HCT116 (cell line): ENCODE measurements around the gene TNFRSF1A.

Source experiments
- CBX3 ChIP-seq: IDR thresholded peaks from 2 replicates; pipeline ENCODE4 v1.6.1; 2012; ENCODE audit warnings: low read depth
- CEBPB ChIP-seq: IDR thresholded peaks from 2 replicates; pipeline ENCODE4 v1.6.1; 2012; ENCODE audit warnings: low read depth
- CTCF ChIP-seq, 3 experiments: fragments of 200-600 bp in 1 of 3; sonication (generic) in 1 of 3; IDR thresholded peaks in 2 of 3; conservative IDR thresholded peaks in 1 of 3; 2 replicates each; pipeline ENCODE4 v1.5.1; 2012 to 2017; ENCODE audit warnings: low read depth in 2 of 3, low read length in 2 of 3, antibody characterized with exemption in 1 of 3, borderline replicate concordance in 1 of 3, control low read depth in 1 of 3, mild to moderate bottlenecking in 1 of 3, mixed read lengths in 1 of 3, mixed run types in 1 of 3, moderate library complexity in 1 of 3; ENCODE audit not compliant: insufficient read depth in 1 of 3
- EGR1 ChIP-seq: IDR thresholded peaks from 2 replicates; pipeline ENCODE4 v1.6.1; 2012; ENCODE audit warnings: low read depth
- EZH2 ChIP-seq: fragments of 200-600 bp; sonication (generic); IDR thresholded peaks from 2 replicates; pipeline ENCODE4 v1.6.1; 2017; ENCODE audit warnings: antibody characterized with exemption, mixed run types
- JUND ChIP-seq: IDR thresholded peaks from 2 replicates; pipeline ENCODE4 v1.6.1; 2012
- POLR2A ChIP-seq: IDR thresholded peaks from 2 replicates; pipeline ENCODE4 v1.7.0; 2011; ENCODE audit warnings: borderline replicate concordance; ENCODE audit not compliant: insufficient read depth, insufficient read length; ENCODE audit errors: extremely low read depth
- POLR2AphosphoS5 ChIP-seq: IDR thresholded peaks from 2 replicates; pipeline ENCODE4 v1.6.1; 2011; ENCODE audit warnings: mild to moderate bottlenecking, low read depth, low read length, moderate library complexity
- RAD21 ChIP-seq: IDR thresholded peaks from 2 replicates; pipeline ENCODE4 v1.6.1; 2012; ENCODE audit warnings: low read depth, mild to moderate bottlenecking
- TCF7L2 ChIP-seq: IDR thresholded peaks from 2 replicates; pipeline ENCODE4 v1.7.0; 2011; ENCODE audit warnings: borderline replicate concordance, inconsistent platforms; ENCODE audit not compliant: insufficient read depth, insufficient read length; ENCODE audit errors: extremely low read depth
- ZNF274 ChIP-seq: fragments of 200-500 bp; sonication (Bioruptor generic); IDR thresholded peaks from 2 replicates; pipeline ENCODE4 v1.6.1; 2014; ENCODE audit warnings: mild to moderate bottlenecking, low read depth, low read length, inconsistent platforms
- TF ChIP-seq, protein P1 (sequence below): IDR thresholded peaks from 2 replicates; pipeline ENCODE4 v1.6.1; 2012
- TF ChIP-seq, protein P2 (sequence below): IDR thresholded peaks from 2 replicates; pipeline ENCODE4 v1.6.1; 2012; ENCODE audit warnings: low read depth
- TF ChIP-seq, protein P3 (sequence below): IDR thresholded peaks from 2 replicates; pipeline ENCODE4 v1.6.1; 2012

GRCh38 chr12:6343518-6343917 is 1.6 kb upstream of the TNFRSF1A start:
- TF ChIP-seq POLR2AphosphoS5 (no peak), CTCF (IDR thresholded peaks at IDR 0.05 in 2 of 3, conservative IDR thresholded peaks at IDR 0.05 in 1 of 3; ENCODE audit: borderline replicate concordance in 1 of 3, insufficient read depth in 1 of 3, low read depth in 2 of 3, low read length in 2 of 3) (no peak), POLR2A (no peak), TCF7L2 (no peak), ZNF274 (no peak), CBX3 (no peak), CEBPB (no peak), EZH2 (no peak), RAD21 (no peak), EGR1 (no peak), JUND (no peak)
- TF ChIP-seq, protein P1, sequence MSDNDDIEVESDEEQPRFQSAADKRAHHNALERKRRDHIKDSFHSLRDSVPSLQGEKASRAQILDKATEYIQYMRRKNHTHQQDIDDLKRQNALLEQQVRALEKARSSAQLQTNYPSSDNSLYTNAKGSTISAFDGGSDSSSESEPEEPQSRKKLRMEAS: no peak
- TF ChIP-seq, protein P2, sequence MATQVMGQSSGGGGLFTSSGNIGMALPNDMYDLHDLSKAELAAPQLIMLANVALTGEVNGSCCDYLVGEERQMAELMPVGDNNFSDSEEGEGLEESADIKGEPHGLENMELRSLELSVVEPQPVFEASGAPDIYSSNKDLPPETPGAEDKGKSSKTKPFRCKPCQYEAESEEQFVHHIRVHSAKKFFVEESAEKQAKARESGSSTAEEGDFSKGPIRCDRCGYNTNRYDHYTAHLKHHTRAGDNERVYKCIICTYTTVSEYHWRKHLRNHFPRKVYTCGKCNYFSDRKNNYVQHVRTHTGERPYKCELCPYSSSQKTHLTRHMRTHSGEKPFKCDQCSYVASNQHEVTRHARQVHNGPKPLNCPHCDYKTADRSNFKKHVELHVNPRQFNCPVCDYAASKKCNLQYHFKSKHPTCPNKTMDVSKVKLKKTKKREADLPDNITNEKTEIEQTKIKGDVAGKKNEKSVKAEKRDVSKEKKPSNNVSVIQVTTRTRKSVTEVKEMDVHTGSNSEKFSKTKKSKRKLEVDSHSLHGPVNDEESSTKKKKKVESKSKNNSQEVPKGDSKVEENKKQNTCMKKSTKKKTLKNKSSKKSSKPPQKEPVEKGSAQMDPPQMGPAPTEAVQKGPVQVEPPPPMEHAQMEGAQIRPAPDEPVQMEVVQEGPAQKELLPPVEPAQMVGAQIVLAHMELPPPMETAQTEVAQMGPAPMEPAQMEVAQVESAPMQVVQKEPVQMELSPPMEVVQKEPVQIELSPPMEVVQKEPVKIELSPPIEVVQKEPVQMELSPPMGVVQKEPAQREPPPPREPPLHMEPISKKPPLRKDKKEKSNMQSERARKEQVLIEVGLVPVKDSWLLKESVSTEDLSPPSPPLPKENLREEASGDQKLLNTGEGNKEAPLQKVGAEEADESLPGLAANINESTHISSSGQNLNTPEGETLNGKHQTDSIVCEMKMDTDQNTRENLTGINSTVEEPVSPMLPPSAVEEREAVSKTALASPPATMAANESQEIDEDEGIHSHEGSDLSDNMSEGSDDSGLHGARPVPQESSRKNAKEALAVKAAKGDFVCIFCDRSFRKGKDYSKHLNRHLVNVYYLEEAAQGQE: no peak
- TF ChIP-seq, protein P3, sequence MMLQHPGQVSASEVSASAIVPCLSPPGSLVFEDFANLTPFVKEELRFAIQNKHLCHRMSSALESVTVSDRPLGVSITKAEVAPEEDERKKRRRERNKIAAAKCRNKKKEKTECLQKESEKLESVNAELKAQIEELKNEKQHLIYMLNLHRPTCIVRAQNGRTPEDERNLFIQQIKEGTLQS: no peak
